ENCODE data around the gene LMNB1. TPM values are rescaled to one million over a fixed set of nuclear protein-coding genes. Genes with fewer than 3 reads are reported as not detected.

Gene LMNB1
- total RNA-seq, 1 experiment from 2014 or later: 31.6 TPM

- Mint-ChIP-seq H3K27ac (ENCODE audit: low read depth, unreplicated experiment) (no peak overlapping the region), H3K4me3 (ENCODE audit: unreplicated experiment) (no peak overlapping the region), H3K36me3 (ENCODE audit: insufficient read depth, unreplicated experiment) (peaks cover 4% of the 10 kb centered on the region), H3K4me1 (ENCODE audit: insufficient read depth, unreplicated experiment) (no peaks in the 10 kb centered on the region), H3K9me3 (ENCODE audit: unreplicated experiment) (no peaks in the 10 kb centered on the region), H3K27me3 (ENCODE audit: insufficient read depth, unreplicated experiment) (no peaks in the 10 kb centered on the region)
- DNase-seq (ENCODE audit: unreplicated experiment): peak; percentile 33
- BruUV-seq (replicated peaks): no TSS peak
- TF ChIP-seq CTCF (IDR thresholded peaks at IDR 0.05; ENCODE audit: unreplicated experiment): no peak
- POLR2A ChIA-PET: interaction anchor here (0.6 kb wide), 1 partner anchor 69 kb away, joined by 3 read pairs; no protein-coding TSS in a partner anchor
- intact Hi-C loops (cut with micrococcal nuclease): no loop called here
- CTCF ChIA-PET: interaction anchor here (0.6 to 1.5 kb wide), 2 partner anchors 11 to 19 kb away, joined by 3 to 4 read pairs; no protein-coding TSS in a partner anchor
These were observed 88.4 kb downstream of the LMNB1 start for GRCh38 chr5:126865299-126865698.

- TF ChIP-seq CTCF (IDR thresholded peaks at IDR 0.05; ENCODE audit: unreplicated experiment): no peak
- no TSS peak for BruUV-seq (replicated peaks)
- CTCF ChIA-PET: no interaction called here
- Mint-ChIP-seq H3K4me3 (ENCODE audit: unreplicated experiment) (no peak overlapping the region), H3K9me3 (ENCODE audit: unreplicated experiment) (no peaks in the 10 kb centered on the region), H3K36me3 (ENCODE audit: insufficient read depth, unreplicated experiment) (peaks cover 4% of the 10 kb centered on the region), H3K27me3 (ENCODE audit: insufficient read depth, unreplicated experiment) (no peaks in the 10 kb centered on the region), H3K27ac (ENCODE audit: low read depth, unreplicated experiment) (no peak overlapping the region), H3K4me1 (ENCODE audit: insufficient read depth, unreplicated experiment) (no peaks in the 10 kb centered on the region)
- POLR2A ChIA-PET: no interaction called here
- DNase-seq (ENCODE audit: unreplicated experiment): peak; percentile 16
- intact Hi-C loops (cut with micrococcal nuclease): no loop called here
These were observed 90.1 kb downstream of the LMNB1 start for GRCh38 chr5:126866851-126867636.

DNA sequence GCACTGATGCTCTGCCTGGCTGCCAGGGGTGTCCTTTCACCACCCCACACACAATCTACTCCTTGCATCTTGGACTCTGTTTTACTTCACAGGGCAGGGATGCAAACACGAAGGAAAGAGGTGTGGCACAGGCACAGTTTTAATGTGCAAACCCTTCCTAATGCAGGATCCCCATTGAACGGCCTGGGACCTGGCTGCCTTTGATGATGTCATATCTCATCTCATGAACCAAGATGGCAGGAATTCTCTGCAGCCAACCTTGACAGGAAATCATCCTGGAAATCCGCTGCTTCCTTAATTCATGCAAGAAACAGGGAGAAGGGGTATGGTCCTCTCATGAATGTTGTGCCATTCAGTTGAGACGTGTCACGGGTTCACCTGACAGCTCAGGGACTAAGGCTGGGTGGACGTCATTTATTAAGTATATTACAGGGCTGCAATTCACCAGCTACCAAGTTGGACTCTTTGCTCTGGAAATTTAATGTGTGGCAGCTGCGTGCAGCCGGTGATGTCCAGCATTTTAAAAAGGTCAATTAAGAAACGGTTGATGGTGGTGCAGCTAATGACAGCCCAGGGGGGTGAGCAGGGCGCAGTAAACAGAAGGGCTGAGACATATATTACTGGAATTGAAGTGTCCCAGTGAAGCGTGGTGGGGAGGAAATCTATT is 91.5 kb downstream of the LMNB1 start:
- H3K4me1 Mint-ChIP-seq (ENCODE audit: insufficient read depth, unreplicated experiment): no peaks in the 10 kb centered on the region
- H3K27ac Mint-ChIP-seq (ENCODE audit: low read depth, unreplicated experiment): no peak overlapping the region
- POLR2A ChIA-PET: no interaction called here

More for the DNA sequence above, 91.5 kb downstream of the LMNB1 start:
- intact Hi-C loops (cut with micrococcal nuclease): no loop called here
- CTCF ChIA-PET: no interaction called here
- H3K9me3 Mint-ChIP-seq (ENCODE audit: unreplicated experiment): no peaks in the 10 kb centered on the region
- no peaks in the 10 kb centered on the region for H3K27me3 Mint-ChIP-seq (ENCODE audit: insufficient read depth, unreplicated experiment)
- no TSS peak for BruUV-seq (replicated peaks)
- peaks cover 9% of the 10 kb centered on the region for H3K36me3 Mint-ChIP-seq (ENCODE audit: insufficient read depth, unreplicated experiment)
- no peak for DNase-seq (ENCODE audit: unreplicated experiment)
- no peak overlapping the region for H3K4me3 Mint-ChIP-seq (ENCODE audit: unreplicated experiment)
- no peak for TF ChIP-seq CTCF (IDR thresholded peaks at IDR 0.05; ENCODE audit: unreplicated experiment)
